DMS53 (cell line): Measurements from ENCODE around the gene REV3L.

Experiments used
- DNase-seq: peaks from one replicate; lab custom pipeline; 2025; lab: John Stamatoyannopoulos, UW

REV3L gene

GRCh38 chr6:111468329-111469012 lies 14.5 kb downstream of the REV3L start:
- DNase-seq = no peak

DNA sequence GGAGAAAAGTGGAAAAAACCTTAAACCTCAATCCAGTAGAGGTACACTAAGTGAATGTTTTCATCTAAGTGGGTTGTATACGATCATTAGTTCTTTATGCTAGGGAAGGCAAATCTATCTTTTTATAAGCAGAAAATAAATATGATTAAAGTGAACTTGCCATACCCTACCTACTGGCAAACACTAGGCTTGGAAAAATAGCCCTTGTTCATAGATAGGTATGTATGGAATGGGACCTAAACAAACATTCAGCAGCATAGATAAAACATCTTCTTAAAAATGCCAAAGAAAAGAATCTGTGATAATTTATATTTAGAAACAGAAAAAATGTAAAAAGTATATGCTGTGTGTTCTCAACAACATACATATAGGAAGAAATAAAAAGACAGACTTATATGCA lies 18.8 kb downstream of the REV3L start:
- no peak for DNase-seq

GRCh38 chr6:111462770-111463391 lies 20.1 kb downstream of the REV3L start:
- DNase-seq = peak; percentile 27

DNA sequence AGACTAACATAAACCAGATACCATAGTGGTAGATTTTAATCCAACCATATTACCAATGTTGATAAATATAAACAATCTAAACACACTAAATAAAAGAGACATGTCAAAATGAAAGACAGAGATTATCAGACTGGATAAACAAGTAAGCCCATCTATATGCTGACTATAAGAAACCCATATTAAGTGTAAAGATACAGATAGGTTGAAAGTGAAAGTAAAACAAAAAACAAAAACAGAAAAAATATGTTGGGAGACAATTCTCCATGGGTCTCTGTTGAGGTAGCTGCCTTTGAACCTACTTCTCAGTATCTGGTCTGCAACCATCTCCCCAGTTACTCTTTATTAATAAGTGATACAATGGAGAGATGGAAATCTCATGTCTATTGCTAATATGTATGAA lies 21.2 kb downstream of the REV3L start:
- DNase-seq = peak; percentile 6

DNA sequence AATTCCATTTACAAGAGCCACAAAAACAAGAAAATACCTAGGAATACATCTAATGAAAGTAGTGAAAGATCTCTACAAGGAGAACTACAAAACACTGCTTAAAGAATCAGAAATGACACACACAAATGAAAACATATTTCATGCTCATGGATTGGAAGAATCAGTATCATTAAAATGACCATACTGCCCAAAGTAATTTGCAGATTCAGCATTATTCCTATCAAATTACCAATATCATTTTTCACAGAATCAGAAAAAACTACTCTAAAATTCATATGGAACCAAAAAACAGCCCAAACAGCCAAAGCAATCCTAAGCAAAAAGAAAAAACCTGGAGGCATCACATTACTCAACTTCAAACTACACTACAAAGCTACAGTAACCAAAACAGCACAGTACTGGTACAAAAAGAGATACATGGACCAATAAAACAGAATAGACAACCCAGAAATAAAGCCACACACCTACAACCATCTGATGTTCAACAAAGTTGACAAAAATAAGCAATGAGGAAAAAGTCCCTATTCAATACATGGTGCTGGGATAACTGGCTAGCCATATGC lies 24.3 kb downstream of the REV3L start:
- DNase-seq = no peak

GRCh38 chr6:111456208-111456607 lies 26.8 kb downstream of the REV3L start:
- no peak for DNase-seq

- DNase-seq = no peak
Observed at GRCh38 chr6:111450636-111451035, 32.4 kb downstream of the REV3L start.

GRCh38 chr6:111450087-111450486 lies 32.9 kb downstream of the REV3L start:
- DNase-seq = no peak

- no peak for DNase-seq
Observed at GRCh38 chr6:111449129-111449528, 33.9 kb downstream of the REV3L start.

DNA sequence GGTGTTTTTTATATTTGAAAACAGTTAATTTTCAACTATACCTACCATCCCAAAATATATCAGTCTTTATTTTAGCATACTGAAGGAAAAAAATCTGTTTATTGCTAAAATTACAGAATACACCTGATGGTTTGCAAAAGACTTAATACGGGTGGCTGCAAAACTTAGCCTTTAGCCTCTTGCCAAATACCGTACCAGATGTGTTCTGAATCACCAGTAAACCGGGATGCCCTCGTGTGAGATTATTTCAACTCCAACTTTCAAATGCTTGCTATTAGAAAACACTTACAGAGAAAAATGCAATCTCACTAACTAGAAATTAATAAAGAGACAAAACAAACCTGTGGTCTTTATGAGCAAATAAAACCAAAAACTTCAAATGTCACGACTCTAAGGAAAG lies 36.0 kb downstream of the REV3L start:
- DNase-seq = no peak

GRCh38 chr6:111445861-111446267 lies 37.2 kb downstream of the REV3L start:
- DNase-seq = no peak

DNA sequence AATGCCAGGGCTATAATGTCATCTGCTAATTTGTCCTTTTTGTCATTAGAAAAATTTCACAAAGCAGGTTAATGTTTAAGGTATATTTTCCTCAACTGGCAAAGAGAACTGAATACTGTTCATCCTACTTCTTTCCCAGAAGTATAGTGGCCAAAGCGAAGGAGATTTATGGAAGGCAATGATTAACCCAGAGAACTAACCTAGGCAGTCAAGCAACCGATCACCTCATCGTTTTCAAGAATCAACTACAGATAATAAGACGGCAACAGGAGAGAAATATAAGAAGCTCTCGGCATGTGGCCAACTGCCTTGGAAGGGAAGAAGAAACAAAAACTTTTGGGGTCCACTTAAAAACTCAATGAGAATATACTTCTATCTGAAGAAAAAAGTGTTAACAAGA lies 38.2 kb downstream of the REV3L start:
- DNase-seq = no peak

GRCh38 chr6:111441678-111442243 lies 41.3 kb downstream of the REV3L start:
- no peak for DNase-seq

DNA sequence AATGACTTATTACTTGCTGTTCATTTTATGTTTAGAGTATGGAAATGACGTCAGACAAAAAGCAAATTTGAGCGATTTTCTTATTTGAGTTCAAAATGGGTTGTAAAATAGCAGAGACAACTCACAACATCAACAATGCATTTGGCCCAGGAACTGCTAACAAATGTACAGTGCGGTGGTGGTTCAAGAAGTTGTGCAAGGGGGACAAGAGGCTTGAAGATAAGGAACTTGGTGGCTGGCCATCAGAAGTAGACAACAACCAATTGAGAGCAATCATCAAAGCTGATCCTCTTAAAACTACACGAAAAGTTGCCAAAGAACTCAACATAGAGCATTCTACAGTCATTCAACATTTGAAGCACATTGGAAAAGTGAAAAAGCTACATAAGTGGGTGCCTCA lies 43.8 kb downstream of the REV3L start:
- no peak for DNase-seq

DNA sequence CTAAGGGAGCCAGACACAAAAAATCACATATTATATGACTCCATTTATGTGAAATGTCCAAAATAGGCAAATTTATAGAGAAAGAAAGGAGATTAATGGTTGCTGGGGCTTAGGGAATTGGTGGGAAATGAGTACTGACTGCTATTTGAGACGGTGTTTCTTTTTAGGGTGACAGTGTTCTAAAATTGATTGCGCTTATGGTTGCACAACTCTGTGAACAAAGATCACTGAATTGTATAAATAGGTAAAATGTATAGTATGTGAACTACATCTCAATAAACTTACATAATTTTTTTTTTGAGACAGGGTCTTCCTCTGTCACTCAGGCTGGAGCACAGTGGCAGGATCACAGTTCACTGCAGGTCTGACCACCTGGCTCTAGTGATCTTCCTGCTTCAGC lies 45.4 kb downstream of the REV3L start:
- no peak for DNase-seq

GRCh38 chr6:111432511-111432910 lies 50.5 kb downstream of the REV3L start:
- no peak for DNase-seq

GRCh38 chr6:111430605-111431376 lies 52.2 kb downstream of the REV3L start:
- DNase-seq = no peak

DNA sequence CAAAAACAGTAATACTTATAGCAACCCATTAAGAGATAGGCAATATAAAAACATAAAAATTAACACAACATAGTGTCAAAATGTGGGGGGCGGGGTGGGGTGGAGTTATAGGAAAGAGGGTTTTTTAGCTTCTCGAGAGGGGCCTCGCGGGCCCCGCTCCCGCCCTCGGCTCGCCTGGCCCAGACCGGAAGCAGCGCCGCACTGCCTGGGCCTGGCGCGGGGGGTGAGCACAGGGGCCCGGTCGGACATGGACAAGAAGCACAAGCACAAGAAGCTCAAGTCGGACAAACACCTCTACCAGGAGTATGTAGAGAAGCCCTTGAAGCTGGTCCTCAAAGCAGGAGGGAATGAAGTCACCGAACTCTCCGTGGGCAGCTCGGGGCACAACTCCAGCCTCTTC lies 53.4 kb downstream of the REV3L start:
- DNase-seq = no peak

DNA sequence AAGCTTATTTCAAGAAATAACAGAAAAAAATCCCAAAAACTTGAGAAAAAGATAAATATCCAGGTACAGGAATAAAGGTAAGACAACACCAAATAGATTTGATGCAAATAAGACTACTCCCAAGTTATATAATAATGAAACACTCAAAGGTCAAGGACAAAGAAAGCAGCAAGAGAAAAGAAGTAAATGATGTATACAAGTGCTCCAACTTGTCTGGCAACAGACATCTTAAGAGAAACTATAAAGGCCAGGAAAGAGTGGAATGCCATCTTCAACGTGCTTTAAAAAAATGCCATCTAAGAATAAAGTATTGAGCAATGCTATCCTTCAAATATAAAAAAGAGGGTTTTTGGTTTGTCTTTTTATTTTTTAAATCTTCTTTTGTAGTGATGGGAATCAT lies 54.2 kb downstream of the REV3L start:
- DNase-seq = no peak

GRCh38 chr6:111427341-111428116 lies 55.5 kb downstream of the REV3L start:
- DNase-seq = no peak

DNA sequence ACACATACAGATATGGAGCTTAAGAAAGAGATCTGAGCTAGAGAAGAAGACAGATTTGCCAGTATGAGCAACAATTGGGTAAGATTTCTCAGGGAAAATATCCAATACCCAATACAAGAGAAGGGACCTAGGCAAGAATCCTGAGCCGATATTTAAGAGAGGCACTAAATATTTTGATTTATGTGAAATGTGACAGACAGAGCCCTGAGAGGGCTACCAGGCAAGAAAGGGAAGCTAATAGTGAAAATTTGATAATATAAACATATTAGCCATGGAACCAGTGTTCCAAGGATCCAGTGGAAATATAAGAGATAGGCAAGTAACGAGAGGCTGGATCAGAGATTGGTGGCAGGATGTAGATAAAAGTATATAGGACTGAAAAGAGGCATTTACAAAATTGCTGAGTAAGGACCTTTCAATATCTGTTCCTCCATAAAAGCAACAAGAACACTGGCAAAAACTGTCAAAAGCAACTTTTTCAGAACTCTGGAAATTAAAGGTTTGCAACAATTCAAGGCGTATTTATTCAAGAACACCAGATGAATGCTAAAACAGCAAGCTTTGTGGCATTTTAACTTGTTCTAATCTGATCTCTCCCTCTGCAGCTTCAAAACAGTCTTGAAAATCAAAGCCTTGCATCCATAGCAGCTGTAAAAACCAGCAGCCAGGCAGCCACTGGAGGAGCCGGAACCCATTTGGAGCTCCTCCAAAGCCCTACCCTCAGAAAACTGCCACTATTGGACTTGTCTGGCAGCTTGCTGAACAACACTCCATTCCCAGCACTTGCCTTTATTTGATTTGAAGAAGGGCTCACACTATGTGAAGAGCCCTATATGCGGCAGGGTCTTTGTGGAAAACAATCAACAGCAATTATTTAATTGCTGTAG lies 58.8 kb downstream of the REV3L start:
- peak; percentile 5 for DNase-seq
